Endothelial cell of umbilical vein (primary cell): ENCODE measurements around the gene TLR1. TPM values are rescaled to one million over a fixed set of nuclear protein-coding genes. Genes with fewer than 3 reads are reported as not detected.

Experiments used
- BruUV-seq: library from RNA; stranded (reverse); fragments of 400-500 nt; replicated peaks from 2 replicates; lab custom pipeline; 2021; lab: Mats Ljungman, UMichigan
- CTCF ChIA-PET: fragments of 300-600, 350-600 bp; sonication (Branson Sonifier 250); formaldehyde crosslinking; loops from one replicate; lab custom pipeline; 2021; ENCODE audit warnings: antibody characterized with exemption, inconsistent platforms; lab: Charles Lee
- POLR2A ChIA-PET: fragments of 300-600, 350-600 bp; sonication (Branson Sonifier 250); formaldehyde crosslinking; loops from one replicate; lab custom pipeline; 2021; ENCODE audit warnings: antibody characterized with exemption, inconsistent platforms; lab: Charles Lee
- DNase-seq: peaks from one replicate; pipeline ENCODE4 v3.0.0-alpha.2; 2011; ENCODE audit warnings: low read depth, low spot score
- FAIRE-seq: peaks from 2 replicates; lab custom pipeline; 2011; peaks lifted over from hg19 to GRCh38; lab: Jason Lieb, UNC
- H2AFZ ChIP-seq: 2 replicates; pipeline ENCODE4 v1.6.0; 2012; ENCODE audit warnings: low read depth, low read length, control low read depth, inconsistent platforms
- H3K27ac ChIP-seq: 2 replicates; pipeline ENCODE4 v1.5.1; 2011; ENCODE audit warnings: low read depth, mild to moderate bottlenecking, control low read depth, low read length, moderate library complexity; ENCODE audit not compliant: insufficient read depth
- H3K27me3 ChIP-seq, 2 experiments: 2 replicates each; pipeline versions ENCODE4 v1.6.0 to v1.6.1; 2011; ENCODE audit warnings: low read length in 2 of 2, mixed read lengths in 1 of 2; ENCODE audit not compliant: control insufficient read depth in 2 of 2, insufficient read depth in 2 of 2
- H3K36me3 ChIP-seq, 2 experiments: 2 replicates in 1 of 2; 3 replicates in 1 of 2; pipeline ENCODE4 v1.5.1; 2011; ENCODE audit warnings: low read length in 2 of 2, mild to moderate bottlenecking in 1 of 2, moderate library complexity in 1 of 2; ENCODE audit not compliant: control insufficient read depth in 2 of 2, insufficient read depth in 2 of 2; ENCODE audit errors: extremely low read depth in 1 of 2
- H3K4me1 ChIP-seq: 3 replicates; pipeline ENCODE4 v1.5.1; 2011; ENCODE audit warnings: mild to moderate bottlenecking, low read length; ENCODE audit not compliant: control insufficient read depth, insufficient read depth; ENCODE audit errors: extremely low read depth
- H3K4me2 ChIP-seq: 2 replicates; pipeline ENCODE4 v1.6.1; 2011; ENCODE audit warnings: low read length, control low read depth, mixed read lengths; ENCODE audit not compliant: insufficient read depth
- H3K4me3 ChIP-seq, 3 experiments: fragments of 200-600 bp in 1 of 3; sonication (generic), shearing (Covaris generic) in 1 of 3; replicated peaks in 1 of 3; 2 replicates each; pipeline ENCODE4 v1.5.1; 2011 to 2016; ENCODE audit warnings: control low read depth in 3 of 3, low read length in 3 of 3, mild to moderate bottlenecking in 2 of 3, inconsistent platforms in 1 of 3, low read depth in 1 of 3, moderate library complexity in 1 of 3; ENCODE audit not compliant: insufficient read depth in 1 of 3
- H3K79me2 ChIP-seq: 2 replicates; pipeline ENCODE4 v1.6.0; 2012; ENCODE audit warnings: low read length, inconsistent platforms; ENCODE audit not compliant: control insufficient read depth, insufficient read depth
- H3K9ac ChIP-seq: replicated peaks from 2 replicates; pipeline ENCODE3; 2011; ENCODE audit warnings: low read length, control low read depth; ENCODE audit not compliant: insufficient read depth; ENCODE audit errors: extremely low read depth
- H3K9me1 ChIP-seq: replicated peaks from 3 replicates; pipeline ENCODE4 v1.6.0; 2011; ENCODE audit warnings: mild to moderate bottlenecking, low read length; ENCODE audit not compliant: control insufficient read depth, insufficient read depth; ENCODE audit errors: extremely low read depth
- H3K9me3 ChIP-seq: replicated peaks from 2 replicates; pipeline ENCODE4 v1.5.1; 2012; ENCODE audit warnings: low read length, inconsistent platforms; ENCODE audit not compliant: control insufficient read depth, insufficient read depth
- H4K20me1 ChIP-seq: replicated peaks from 2 replicates; pipeline ENCODE3; 2011; ENCODE audit warnings: mild to moderate bottlenecking, low read length; ENCODE audit not compliant: control insufficient read depth, insufficient read depth; ENCODE audit errors: extremely low read depth
- CTCF ChIP-seq, 2 donors: IDR thresholded peaks; 1 replicate in 1 of 2; 2 replicates in 1 of 2; pipeline ENCODE4 v1.5.1; 2011; ENCODE audit warnings: low read length in 2 of 2, mild to moderate bottlenecking in 2 of 2, moderate library complexity in 2 of 2, control low read depth in 1 of 2, inconsistent platforms in 1 of 2, low read depth in 1 of 2; ENCODE audit not compliant: insufficient read depth in 1 of 2; ENCODE audit errors: extremely low read depth in 1 of 2
- EZH2 ChIP-seq: IDR thresholded peaks from 2 replicates; pipeline ENCODE4 v1.6.1; 2012; ENCODE audit warnings: borderline replicate concordance, low read depth, mild to moderate bottlenecking, moderate library complexity, low read length, inconsistent platforms; ENCODE audit not compliant: severe bottlenecking
- FOS ChIP-seq: IDR thresholded peaks from 2 replicates; pipeline ENCODE4 v1.6.1; 2011; ENCODE audit warnings: mild to moderate bottlenecking, low read length, moderate library complexity, borderline replicate concordance; ENCODE audit not compliant: insufficient read depth
- GATA2 ChIP-seq: IDR thresholded peaks from 2 replicates; pipeline ENCODE4 v1.7.0; 2011; ENCODE audit warnings: low read depth, mild to moderate bottlenecking, moderate library complexity, mixed read lengths, low read length; ENCODE audit not compliant: insufficient read length, insufficient read depth
- JUN ChIP-seq: IDR thresholded peaks from 2 replicates; pipeline ENCODE4 v1.6.1; 2011; ENCODE audit warnings: borderline replicate concordance, low read depth; ENCODE audit not compliant: insufficient read length, insufficient read depth
- MAX ChIP-seq: IDR thresholded peaks from 2 replicates; pipeline ENCODE4 v1.6.1; 2011; ENCODE audit not compliant: insufficient read depth, insufficient read length
- MYC ChIP-seq: IDR thresholded peaks from one replicate; pipeline ENCODE4 v1.6.1; 2011; ENCODE audit warnings: mild to moderate bottlenecking, low read depth, low read length
- POLR2A ChIP-seq: IDR thresholded peaks from 2 replicates; pipeline ENCODE4 v1.6.1; 2012; ENCODE audit warnings: low read depth, mild to moderate bottlenecking, control low read depth, low read length
- POLR2AphosphoS5 ChIP-seq: IDR thresholded peaks from 2 replicates; pipeline ENCODE4 v1.6.1; 2012; ENCODE audit warnings: low read depth, mild to moderate bottlenecking, control low read depth, low read length, moderate library complexity; ENCODE audit not compliant: insufficient read depth
- dilution Hi-C: fragments of 300-500 bp; cut with MboI; formaldehyde crosslinking; loops from one replicate; pipeline ENCODE4 v1.15.0; 2019; ENCODE audit warnings: low sequenced_read_pairs; ENCODE audit not compliant: extremely low pct_ligation_motif_present
- intact Hi-C: fragments of 100-400 bp; cut with micrococcal nuclease; formaldehyde crosslinking; loops from one replicate; pipeline ENCODE4 v1.10.0; 2022
- polyA plus RNA-seq, 4 experiments: library from polyadenylated mRNA; depleted of rRNA in 3 of 4; stranded (reverse) in 3 of 4; unstranded in 1 of 4; fragments of >200 nt; gene quantifications; 2 replicates each; pipeline versions ENCODE4 v1.2.1 to v1.2.3, GENCODE V29; 2011 to 2012; ENCODE audit warnings: missing spikeins in 1 of 4
- total RNA-seq: library from RNA; stranded (reverse); gene quantifications from 2 replicates; pipeline ENCODE4 v1.2.3, GENCODE V29; 2021

TLR1 gene
- total and polyA plus RNA-seq, 2 donors (not counting 3 experiments of a cell fraction or from before 2014, with no cell fraction given): 0.81 to 2.7 TPM

GRCh38 chr4:38800961-38801450, 3.6 kb downstream of the TLR1 start:
- Histone ChIP-seq H3K4me3 (no peak overlapping the region), H3K27me3 (no peaks in the 10 kb centered on the region), H3K9ac (no peak overlapping the region), H3K36me3 (no peaks in the 10 kb centered on the region), H3K4me1 (peaks cover 18% of the 10 kb centered on the region), H4K20me1 (no peaks in the 10 kb centered on the region), H3K79me2 (no peaks in the 10 kb centered on the region), H3K27ac (no peak overlapping the region), H3K9me3 (no peaks in the 10 kb centered on the region), H3K9me1 (no peaks in the 10 kb centered on the region), H2AFZ (no peak overlapping the region), H3K4me2 (no peak overlapping the region)
- DNase-seq: no peak
- POLR2A ChIA-PET: no interaction called here
- TF ChIP-seq EZH2: no peak
- FAIRE-seq: no peak
- intact Hi-C loops: no loop called here
- CTCF ChIA-PET: interaction anchor here (1.0 to 1.2 kb wide), 4 partner anchors 10 to 60 kb away, joined by 3 to 4 read pairs (median 3); partner anchors contain the start of gene TLR10
- no TSS peak for BruUV-seq
- dilution Hi-C loops: no loop called here

- H4K20me1 ChIP-seq: no peaks in the 10 kb centered on the region
- H3K79me2 ChIP-seq: no peaks in the 10 kb centered on the region
- FAIRE-seq (no peak), DNase-seq (no peak)
- H3K27me3 ChIP-seq: no peaks in the 10 kb centered on the region
- BruUV-seq: no TSS peak
- H3K4me2 ChIP-seq: no peak overlapping the region
- no peak overlapping the region for H3K9ac ChIP-seq
- no peaks in the 10 kb centered on the region for H3K9me3 ChIP-seq
- no peak overlapping the region for H3K4me3 ChIP-seq
- peaks cover 11% of the 10 kb centered on the region for H3K4me1 ChIP-seq
- no peaks in the 10 kb centered on the region for H3K36me3 ChIP-seq
- TF ChIP-seq CTCF (IDR thresholded peaks at IDR 0.05; ENCODE audit: extremely low read depth in 1 of 2, insufficient read depth in 1 of 2, low read depth in 1 of 2, low read length in 2 of 2): no peak
- TF ChIP-seq MYC: no peak
- no peak for TF ChIP-seq GATA2
- TF ChIP-seq POLR2AphosphoS5: no peak
- TF ChIP-seq EZH2: no peak
- TF ChIP-seq JUN: no peak
- TF ChIP-seq MAX: no peak
- TF ChIP-seq FOS: no peak
- TF ChIP-seq POLR2A: no peak
- ChIA-PET CTCF (interaction anchor here (1.0 to 2.0 kb wide), 5 partner anchors 9 to 60 kb away, joined by 3 to 10 read pairs (median 3); partner anchors contain the start of gene TLR10), POLR2A (no interaction called here)
- H2AFZ ChIP-seq: no peak overlapping the region
- intact Hi-C loops: no loop called here
- no peak overlapping the region for H3K27ac ChIP-seq
- no peaks in the 10 kb centered on the region for H3K9me1 ChIP-seq
- dilution Hi-C loops: no loop called here
Measured at GRCh38 chr4:38800366-38800765, 4.2 kb downstream of the TLR1 start.
